ENCODE results near the gene SORCS1.

SORCS1 gene

DNA sequence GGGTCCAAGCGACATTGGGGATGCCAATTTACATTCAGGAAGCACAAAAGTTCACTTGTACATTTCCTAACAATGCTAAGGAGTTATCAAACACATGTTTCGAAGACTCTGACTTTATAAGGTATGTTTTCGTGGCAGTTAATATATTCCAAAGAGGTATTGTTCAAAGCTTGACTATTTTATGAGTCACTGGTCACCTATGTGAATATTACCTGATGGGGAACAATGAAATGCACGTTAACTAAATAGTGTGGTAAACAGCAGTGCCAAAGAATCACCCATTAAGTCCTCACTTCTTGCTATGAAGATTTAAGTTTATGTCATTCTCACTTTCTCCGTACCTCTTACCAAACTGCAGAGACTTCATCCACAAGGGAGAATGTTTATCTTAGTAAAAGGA is 550.2 kb downstream of the SORCS1 start:
- H3K9ac ChIP-seq (ENCODE audit: low read length), result no peak overlapping the region
- TF ChIP-seq, protein P1, sequence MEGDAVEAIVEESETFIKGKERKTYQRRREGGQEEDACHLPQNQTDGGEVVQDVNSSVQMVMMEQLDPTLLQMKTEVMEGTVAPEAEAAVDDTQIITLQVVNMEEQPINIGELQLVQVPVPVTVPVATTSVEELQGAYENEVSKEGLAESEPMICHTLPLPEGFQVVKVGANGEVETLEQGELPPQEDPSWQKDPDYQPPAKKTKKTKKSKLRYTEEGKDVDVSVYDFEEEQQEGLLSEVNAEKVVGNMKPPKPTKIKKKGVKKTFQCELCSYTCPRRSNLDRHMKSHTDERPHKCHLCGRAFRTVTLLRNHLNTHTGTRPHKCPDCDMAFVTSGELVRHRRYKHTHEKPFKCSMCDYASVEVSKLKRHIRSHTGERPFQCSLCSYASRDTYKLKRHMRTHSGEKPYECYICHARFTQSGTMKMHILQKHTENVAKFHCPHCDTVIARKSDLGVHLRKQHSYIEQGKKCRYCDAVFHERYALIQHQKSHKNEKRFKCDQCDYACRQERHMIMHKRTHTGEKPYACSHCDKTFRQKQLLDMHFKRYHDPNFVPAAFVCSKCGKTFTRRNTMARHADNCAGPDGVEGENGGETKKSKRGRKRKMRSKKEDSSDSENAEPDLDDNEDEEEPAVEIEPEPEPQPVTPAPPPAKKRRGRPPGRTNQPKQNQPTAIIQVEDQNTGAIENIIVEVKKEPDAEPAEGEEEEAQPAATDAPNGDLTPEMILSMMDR (IDR thresholded peaks at IDR 0.05; ENCODE audit: insufficient read depth, low read length, poor library complexity, severe bottlenecking), result no peak
- TF ChIP-seq EZH2phosphoT487 (conservative IDR thresholded peaks at IDR 0.05; ENCODE audit: low read length), result no peak
- no peaks in the 10 kb centered on the region for H3K36me3 ChIP-seq (ENCODE audit: low read length)
- no peaks in the 10 kb centered on the region for H3K79me2 ChIP-seq (ENCODE audit: insufficient read depth, low read length)
- H3K4me3 ChIP-seq (ENCODE audit: insufficient read depth, low read length, poor library complexity, severe bottlenecking), result no peak overlapping the region
- no peak overlapping the region for H3K4me2 ChIP-seq (ENCODE audit: low read depth, low read length, poor library complexity, severe bottlenecking)
- H2AFZ ChIP-seq (ENCODE audit: low read depth, low read length, severe bottlenecking), result no peak overlapping the region
- H3K9me2 ChIP-seq (replicated peaks; ENCODE audit: insufficient read depth, low read length), result no peaks in the 10 kb centered on the region
- no peaks in the 10 kb centered on the region for H4K20me1 ChIP-seq (ENCODE audit: low read depth, low read length)
- no peaks in the 10 kb centered on the region for H3F3A ChIP-seq (ENCODE audit: insufficient read depth)
- no peaks in the 10 kb centered on the region for H3K9me3 ChIP-seq (ENCODE audit: insufficient read depth, low read length)
- no peak overlapping the region for H3K27ac ChIP-seq (ENCODE audit: low read depth, low read length)
- H3K27me3 ChIP-seq (ENCODE audit: low read length), result no peaks in the 10 kb centered on the region

DNA sequence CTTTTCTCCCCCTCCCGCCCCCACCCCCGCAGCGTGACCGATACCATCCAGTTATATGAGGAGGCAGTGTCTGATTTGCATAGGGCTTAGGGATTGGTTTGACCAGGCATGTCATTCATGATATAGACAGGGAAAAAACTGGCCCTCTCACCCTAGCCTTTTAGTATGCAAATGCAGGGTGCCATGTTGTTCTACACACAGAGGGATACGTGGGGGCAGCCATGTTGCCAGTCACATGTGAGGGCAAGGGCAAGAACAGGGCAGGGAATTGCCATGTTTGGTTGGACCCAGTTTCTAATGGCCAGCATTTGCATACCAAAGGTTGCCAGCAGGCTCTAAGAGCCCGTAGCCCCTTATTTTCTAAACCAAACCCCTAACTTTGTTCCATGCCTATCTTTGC is 552.1 kb downstream of the SORCS1 start:
- Histone ChIP-seq H3K27me3 (ENCODE audit: low read length) (no peaks in the 10 kb centered on the region), H3K4me3 (ENCODE audit: insufficient read depth, low read length, poor library complexity, severe bottlenecking) (no peak overlapping the region), H3K36me3 (ENCODE audit: low read length) (no peaks in the 10 kb centered on the region), H3K79me2 (ENCODE audit: insufficient read depth, low read length) (no peaks in the 10 kb centered on the region), H3F3A (ENCODE audit: insufficient read depth) (no peaks in the 10 kb centered on the region), H3K4me2 (ENCODE audit: low read depth, low read length, poor library complexity, severe bottlenecking) (no peak overlapping the region), H2AFZ (ENCODE audit: low read depth, low read length, severe bottlenecking) (no peak overlapping the region), H3K9ac (ENCODE audit: low read length) (no peak overlapping the region), H4K20me1 (ENCODE audit: low read depth, low read length) (no peaks in the 10 kb centered on the region), H3K9me3 (ENCODE audit: insufficient read depth, low read length) (no peaks in the 10 kb centered on the region), H3K9me2 (replicated peaks; ENCODE audit: insufficient read depth, low read length) (no peaks in the 10 kb centered on the region), H3K27ac (ENCODE audit: low read depth, low read length) (no peak overlapping the region)
- TF ChIP-seq EZH2phosphoT487 (conservative IDR thresholded peaks at IDR 0.05; ENCODE audit: low read length), result no peak
- TF ChIP-seq, protein P1 (IDR thresholded peaks at IDR 0.05; ENCODE audit: insufficient read depth, low read length, poor library complexity, severe bottlenecking), result no peak

DNA sequence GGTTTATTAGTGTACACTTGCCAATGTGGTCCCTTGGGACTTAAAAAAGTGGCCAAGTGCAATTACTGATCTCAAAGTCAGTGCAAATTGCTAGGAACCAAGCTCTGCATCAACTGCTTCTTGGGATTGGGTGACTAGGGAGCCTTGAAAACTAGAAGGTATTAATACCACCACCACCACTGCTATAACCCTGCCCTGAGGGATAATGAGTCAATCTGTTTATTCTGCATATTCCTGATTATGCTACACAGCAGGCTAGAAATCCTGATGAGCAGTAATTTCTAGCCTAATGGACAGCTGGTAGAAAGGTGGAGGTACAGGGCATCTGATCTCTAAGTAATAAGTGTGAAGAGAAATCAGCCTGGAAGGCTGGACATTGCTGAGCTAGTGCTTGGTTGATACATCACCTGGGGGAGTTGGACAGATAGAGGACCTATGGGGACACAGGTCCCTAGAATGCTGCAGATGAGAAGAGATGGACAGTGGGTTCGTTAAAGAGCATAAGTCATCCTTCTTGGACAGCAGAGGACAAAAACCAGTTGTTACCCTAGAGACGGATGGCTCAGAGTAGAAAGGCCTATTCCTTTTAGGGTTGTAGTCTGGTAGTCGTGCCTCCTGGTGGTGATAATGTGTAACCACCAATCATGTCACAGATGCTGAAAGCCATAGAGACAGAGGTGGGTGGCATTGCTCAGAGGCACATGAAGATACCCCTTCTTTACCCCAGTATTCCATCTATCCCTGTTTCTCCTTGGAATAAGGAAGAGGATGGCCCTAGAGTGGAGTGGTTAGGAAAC is 554.8 kb downstream of the SORCS1 start:
- no peak for TF ChIP-seq EZH2phosphoT487 (conservative IDR thresholded peaks at IDR 0.05; ENCODE audit: low read length)
- TF ChIP-seq, protein P1 (IDR thresholded peaks at IDR 0.05; ENCODE audit: insufficient read depth, low read length, poor library complexity, severe bottlenecking), result no peak
- Histone ChIP-seq H3K9me3 (ENCODE audit: insufficient read depth, low read length) (no peaks in the 10 kb centered on the region), H3K9me2 (replicated peaks; ENCODE audit: insufficient read depth, low read length) (no peaks in the 10 kb centered on the region), H3K27me3 (ENCODE audit: low read length) (no peaks in the 10 kb centered on the region), H2AFZ (ENCODE audit: low read depth, low read length, severe bottlenecking) (no peak overlapping the region), H4K20me1 (ENCODE audit: low read depth, low read length) (no peaks in the 10 kb centered on the region), H3F3A (ENCODE audit: insufficient read depth) (no peaks in the 10 kb centered on the region), H3K9ac (ENCODE audit: low read length) (no peak overlapping the region), H3K4me2 (ENCODE audit: low read depth, low read length, poor library complexity, severe bottlenecking) (no peak overlapping the region), H3K79me2 (ENCODE audit: insufficient read depth, low read length) (no peaks in the 10 kb centered on the region), H3K27ac (ENCODE audit: low read depth, low read length) (no peak overlapping the region), H3K4me3 (ENCODE audit: insufficient read depth, low read length, poor library complexity, severe bottlenecking) (no peak overlapping the region), H3K36me3 (ENCODE audit: low read length) (no peaks in the 10 kb centered on the region)
